Glomerular endothelial cell (primary cell): ENCODE measurements around the gene FBLIM1. TPM values are rescaled to one million over a fixed set of nuclear protein-coding genes. Genes with fewer than 3 reads are reported as not detected.

Experiments
- DNase-seq: peaks from one replicate; pipeline ENCODE4 v3.0.0-alpha.2; 2011; ENCODE audit warnings: low read depth, low spot score; ENCODE audit errors: extremely low read depth
- total RNA-seq: library from RNA; depleted of rRNA; stranded (reverse); fragments of >200 nt; gene quantifications from 2 replicates; pipeline ENCODE4 v1.2.3, GENCODE V29; 2015

The FBLIM1 gene
- total RNA-seq, 1 donor from 2014 or later = 191 TPM

GRCh38 chr1:15747378-15747777 lies 11.2 kb upstream of the FBLIM1 start:
- DNase-seq = no peak

DNA sequence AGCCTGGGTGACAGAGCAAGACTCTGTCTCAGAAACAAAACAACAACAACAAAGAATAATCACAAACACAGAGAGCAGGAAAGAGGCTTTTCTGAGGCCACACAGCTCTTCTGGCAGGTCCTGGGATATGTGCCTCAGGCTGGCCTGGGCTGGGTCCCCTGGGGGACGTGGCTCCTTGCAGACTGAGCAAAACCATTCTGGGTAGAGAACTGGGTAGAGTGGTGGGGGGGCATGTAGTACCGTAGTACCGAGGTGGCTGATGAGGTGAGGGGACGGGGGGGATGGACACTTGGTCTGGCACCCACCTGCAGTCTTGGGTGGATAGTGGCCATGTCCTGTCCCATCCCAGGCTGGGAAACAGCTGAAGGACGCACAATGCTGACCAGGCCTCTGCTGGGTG lies 10.3 kb upstream of the FBLIM1 start:
- no peak for DNase-seq

DNA sequence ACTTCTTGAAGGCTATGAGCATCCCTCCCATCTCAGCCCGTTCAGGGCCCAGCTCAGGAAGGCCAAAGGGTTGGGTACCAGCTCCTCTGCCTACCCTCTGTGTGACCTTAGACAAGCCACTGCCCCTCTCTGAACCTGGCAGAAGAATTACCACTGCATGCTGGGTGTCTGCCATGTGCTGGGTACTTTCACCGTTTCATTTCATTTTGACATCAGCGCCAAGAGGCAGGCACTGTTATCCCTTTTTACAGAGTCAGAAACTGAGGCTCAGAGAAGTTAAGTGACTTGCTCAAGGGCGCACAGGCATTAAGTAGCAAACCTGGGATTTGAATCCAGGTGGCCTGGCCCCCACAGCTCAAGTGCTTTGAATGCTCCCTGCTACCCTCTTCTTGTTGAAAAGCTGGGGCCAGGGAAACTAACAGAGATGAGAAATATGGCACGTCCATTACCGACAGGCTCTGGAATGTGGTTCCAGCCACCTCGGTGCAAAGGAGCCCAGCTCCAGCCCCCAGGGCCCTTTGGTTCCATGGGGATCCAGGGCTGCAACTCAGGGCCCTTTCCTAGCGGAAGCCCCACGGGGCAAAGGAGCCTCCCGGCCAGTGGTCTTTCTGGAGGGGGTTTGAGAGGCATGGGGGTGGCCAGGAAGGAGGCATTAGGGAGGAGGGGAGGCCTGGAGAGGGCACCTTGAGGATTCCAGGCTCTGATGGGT lies 9.8 kb upstream of the FBLIM1 start:
- no peak for DNase-seq

DNA sequence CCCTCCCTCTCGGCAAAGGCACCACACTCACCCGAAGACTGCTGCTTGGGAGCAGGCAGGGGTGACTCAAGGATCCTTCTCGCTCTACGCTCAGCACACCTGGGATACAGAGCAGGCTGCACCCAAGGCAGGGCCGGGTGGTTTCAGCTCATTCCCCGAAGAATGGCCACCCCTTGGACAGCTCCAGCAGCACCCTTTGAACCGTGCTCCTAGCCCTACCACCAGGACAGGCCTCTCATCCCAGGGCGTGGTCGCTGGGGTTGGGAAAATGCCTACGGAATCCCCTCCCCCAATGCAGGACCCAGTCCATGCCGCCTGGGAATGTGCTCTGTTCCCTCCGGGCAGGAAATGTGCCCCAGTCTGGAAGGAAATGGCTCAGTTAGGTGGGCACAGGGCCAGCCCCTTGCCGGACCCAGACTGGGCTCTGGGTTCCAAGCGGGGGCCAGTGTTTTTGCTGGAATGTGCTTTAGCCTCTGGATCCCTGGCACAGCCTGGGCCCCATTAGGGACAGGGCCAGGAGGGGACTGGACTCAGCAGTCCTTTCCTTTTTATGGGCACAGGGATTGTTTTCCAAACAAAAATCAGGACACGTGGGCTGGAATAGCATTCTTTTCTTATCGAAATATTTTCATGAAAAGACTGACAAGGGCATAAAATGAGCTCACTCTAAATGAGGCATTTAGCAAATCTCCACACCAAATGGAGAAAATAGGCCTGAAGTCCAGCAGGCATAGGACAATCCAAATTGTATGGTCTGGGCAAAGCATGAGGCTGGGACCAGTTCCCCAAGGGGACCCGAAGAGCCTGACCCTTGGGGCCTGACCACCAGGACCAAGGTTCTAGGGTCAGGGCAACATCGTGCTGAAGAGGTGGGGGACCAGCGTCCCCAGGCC lies 8.9 kb upstream of the FBLIM1 start:
- peak; percentile 81 for DNase-seq

- no peak for DNase-seq
These were observed 7.7 kb upstream of the FBLIM1 start for GRCh38 chr1:15750924-15751323.

DNA sequence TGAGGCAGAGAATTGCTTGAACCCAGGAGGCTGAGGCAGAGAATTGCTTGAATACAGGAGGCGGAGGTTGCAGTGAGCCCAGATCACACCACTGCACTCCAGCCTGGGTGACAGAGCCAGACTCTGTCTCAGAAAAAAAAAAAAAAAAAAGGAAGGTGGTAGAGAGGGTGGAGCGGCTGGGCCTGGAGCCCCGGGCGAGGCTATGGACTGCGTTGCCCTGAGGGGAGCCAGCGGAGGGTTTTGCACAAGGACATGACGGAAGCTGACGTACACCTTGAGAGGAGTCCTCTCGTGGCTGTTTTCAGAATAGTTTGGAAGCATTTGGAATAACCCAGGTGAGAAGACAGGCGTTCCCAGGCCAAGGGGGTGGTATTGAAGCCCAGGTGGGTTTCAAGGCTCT lies 6.9 kb upstream of the FBLIM1 start:
- DNase-seq = no peak

DNA sequence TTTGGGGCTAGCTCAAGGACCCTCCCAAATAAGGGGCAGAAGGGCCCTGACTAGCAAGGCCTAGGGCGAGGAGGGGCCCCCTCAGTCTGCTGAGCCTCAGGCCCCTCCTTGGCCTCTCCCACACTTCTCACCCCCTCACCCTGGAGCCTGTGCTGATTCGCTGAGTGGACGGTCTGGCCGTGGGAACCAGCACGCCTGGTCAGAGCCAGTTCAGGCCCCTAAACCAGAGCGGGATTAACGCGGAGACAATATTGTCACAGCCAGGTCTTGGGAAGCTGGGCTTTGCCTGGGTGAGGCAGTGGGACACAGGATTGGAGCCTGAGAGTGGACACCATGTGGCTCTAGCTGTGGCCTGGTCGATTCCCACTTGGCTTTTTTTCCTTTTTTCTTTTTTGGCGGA lies 4.8 kb upstream of the FBLIM1 start:
- no peak for DNase-seq

DNA sequence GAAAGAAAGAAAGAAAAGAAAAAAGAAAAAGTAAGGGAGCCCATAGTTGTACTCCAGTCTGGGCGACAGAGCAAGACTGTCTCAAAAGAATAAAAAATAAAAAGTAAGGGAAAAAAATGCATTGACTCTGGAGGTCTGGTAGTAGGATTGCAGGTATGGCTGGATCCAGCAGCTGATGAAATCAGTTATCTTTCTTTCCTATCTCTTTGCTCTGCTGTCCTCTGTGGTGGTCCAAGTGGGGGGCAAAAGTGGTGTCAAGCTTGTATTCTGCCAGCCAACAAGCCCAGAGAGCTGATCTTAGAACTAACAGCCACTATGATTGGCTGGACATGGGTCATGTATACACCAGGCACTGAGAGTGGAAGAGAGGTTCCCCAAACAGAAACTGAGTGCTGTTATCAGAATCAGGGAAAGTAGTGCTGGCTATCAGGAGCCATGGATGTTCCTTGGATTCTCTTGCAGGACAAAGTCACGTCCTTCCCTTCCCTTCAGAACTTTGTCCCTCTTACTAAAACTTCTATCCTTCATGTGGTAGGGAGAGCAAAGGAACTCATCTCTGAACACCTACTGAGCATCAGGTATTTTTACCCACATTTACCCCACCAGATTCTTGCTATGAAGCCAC lies 3.5 kb upstream of the FBLIM1 start:
- no peak for DNase-seq

- no peak for DNase-seq
These were observed 3.0 kb upstream of the FBLIM1 start for GRCh38 chr1:15755646-15756040.

DNA sequence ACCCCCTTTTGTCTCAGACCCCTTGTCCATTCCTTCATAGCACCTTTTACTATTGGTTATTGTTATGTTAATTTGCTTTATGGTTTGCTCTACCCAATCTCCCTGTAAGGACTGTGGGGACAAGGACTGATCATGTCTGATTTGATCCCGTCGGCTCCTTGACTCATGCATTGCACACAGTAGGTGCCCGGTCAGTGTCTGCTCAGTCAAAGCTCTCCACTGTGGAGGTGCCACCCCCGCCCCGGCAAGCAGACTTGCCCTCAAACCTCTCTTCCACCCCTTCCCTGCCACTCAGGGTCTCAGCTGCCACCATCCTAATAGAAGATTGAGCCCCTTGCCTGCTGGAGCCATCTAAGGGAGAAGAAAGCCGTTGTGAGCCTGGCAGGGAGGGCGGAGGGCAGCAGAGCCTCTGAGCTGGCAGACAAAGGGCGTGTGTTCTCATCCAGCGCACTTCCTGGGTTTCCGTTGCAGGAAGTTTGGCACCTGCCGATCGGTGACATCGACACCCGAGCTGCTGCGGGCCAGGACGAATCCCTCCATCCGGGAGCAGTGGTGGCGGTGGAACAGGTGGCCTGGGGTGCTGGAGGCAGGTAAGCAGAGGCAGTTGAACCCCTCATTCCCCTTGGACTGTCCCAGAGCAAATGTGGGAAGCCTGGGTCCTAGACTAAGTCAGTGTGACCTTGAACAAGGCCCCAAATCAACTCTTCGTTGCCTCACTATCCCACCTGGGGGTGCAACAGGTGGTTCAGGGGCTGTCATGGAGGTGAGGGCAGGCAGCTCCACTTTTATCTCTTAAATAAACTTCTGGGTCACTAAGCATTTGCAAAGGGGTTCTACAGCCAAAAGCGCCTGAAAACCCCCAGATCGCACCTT lies 2.2 kb upstream of the FBLIM1 start:
- no peak for DNase-seq

- no peak for DNase-seq
These were observed 1.5 kb upstream of the FBLIM1 start for GRCh38 chr1:15757016-15757543.

- no peak for DNase-seq
These were observed 836 bp upstream of the FBLIM1 start for GRCh38 chr1:15757575-15758342.

- no peak for DNase-seq
These were observed 512 bp downstream of the FBLIM1 start for GRCh38 chr1:15758953-15759661.

DNA sequence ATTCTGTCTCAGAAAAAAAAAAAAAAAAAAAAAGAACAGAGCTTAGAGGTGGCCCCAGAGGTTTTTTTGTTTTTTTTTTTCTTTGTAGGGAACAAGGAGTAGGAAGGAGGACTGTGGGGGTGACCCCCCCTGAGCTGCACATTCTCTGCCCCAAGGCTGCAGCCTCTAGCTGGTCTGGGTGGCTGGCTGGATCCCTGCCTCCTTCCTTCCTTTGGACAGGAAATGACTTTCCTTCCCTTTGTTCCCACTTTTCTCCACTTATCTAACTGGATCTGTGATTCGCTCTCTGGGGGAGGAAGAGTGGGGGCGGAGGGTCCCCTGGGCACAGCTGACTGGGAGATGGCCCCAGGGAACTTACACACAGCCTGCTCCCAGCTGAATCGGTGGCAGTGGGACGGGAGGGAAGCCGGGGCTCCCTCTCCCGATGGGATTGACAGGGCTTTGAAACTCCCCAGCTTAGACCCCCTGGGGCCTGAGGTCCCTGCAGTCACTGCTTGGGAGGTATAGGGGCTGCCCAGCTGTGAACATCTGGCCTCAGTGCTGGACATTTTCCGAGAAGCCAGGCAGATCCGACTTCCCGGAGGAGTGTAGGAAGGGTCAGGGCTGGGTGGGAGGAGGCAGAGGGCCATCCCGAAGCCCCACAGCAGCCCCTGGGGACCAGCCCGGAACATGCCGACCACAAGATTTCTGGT lies 2.1 kb downstream of the FBLIM1 start:
- DNase-seq = no peak

GRCh38 chr1:15761366-15762128 lies 3.0 kb downstream of the FBLIM1 start:
- no peak for DNase-seq

GRCh38 chr1:15762546-15762945 lies 4.0 kb downstream of the FBLIM1 start:
- no peak for DNase-seq

DNA sequence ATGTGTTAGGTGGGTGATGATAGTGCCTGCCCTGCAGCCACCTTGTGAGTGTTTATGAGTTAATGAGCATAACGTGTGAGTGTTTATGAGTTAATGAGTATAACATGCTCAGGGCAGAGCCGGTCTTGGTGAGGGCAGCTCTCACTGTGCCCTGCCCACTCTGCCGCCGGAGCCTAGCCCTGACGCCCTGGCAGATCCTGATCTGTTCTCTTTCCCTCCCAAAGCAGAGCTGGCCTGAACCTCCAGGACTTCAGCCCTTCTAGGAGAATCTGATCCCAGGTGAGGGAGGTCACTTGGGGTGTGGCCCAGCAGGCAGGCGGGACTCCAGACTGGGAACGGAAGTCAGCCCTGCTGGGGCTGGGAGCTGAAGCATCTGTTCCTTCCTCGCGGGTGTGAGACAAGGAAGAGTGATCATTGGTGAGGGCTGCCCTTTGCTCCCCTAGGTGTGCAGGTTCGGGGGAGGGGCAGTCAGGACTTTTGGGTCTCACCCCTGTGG lies 5.7 kb downstream of the FBLIM1 start:
- DNase-seq = no peak

GRCh38 chr1:15764890-15765289 lies 6.3 kb downstream of the FBLIM1 start:
- DNase-seq = no peak
